Transverse colon (tissue), 3 donors: ENCODE measurements around the gene GTF2H4.

Source experiments
- POLR2A ChIP-seq: fragments of 450-650 bp; IDR thresholded peaks from one replicate; pipeline ENCODE4 v1.6.1; 2016; ENCODE audit warnings: antibody characterized with exemption, mild to moderate bottlenecking, moderate library complexity
- TF ChIP-seq, protein P1 (sequence below), 5 experiments: fragments of 200-600 bp in 3 of 5; fragments of 450-650 bp in 2 of 5; sonication (generic) in 3 of 5; IDR thresholded peaks; 1 replicate in 2 of 5; 2 replicates in 3 of 5; pipeline ENCODE4 v1.5.1; 2016 to 2017; ENCODE audit warnings: antibody characterized with exemption in 5 of 5, inconsistent platforms in 3 of 5, mild to moderate bottlenecking in 2 of 5, moderate library complexity in 1 of 5

DNA sequence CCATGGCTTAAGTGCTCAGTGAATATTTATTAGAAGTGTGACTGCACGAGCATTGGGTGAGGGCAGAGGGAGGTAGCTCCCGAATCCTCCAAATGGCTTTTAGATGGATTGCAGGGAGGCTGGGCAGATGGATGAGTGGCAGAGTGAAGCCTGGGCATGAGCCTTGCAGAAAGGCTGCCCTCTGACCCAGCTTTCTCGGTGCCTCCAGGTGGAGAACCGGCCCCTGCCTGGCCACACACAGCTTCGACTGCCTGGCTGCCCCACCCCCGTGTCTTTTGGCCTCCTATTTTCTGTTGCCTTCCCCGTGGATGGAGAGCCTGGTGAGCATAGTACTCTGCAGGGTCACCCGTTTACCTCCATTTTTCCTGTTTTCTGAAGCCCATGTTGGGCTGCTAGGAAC, 9.5 kb downstream of the GTF2H4 start:
- TF ChIP-seq, protein P1, sequence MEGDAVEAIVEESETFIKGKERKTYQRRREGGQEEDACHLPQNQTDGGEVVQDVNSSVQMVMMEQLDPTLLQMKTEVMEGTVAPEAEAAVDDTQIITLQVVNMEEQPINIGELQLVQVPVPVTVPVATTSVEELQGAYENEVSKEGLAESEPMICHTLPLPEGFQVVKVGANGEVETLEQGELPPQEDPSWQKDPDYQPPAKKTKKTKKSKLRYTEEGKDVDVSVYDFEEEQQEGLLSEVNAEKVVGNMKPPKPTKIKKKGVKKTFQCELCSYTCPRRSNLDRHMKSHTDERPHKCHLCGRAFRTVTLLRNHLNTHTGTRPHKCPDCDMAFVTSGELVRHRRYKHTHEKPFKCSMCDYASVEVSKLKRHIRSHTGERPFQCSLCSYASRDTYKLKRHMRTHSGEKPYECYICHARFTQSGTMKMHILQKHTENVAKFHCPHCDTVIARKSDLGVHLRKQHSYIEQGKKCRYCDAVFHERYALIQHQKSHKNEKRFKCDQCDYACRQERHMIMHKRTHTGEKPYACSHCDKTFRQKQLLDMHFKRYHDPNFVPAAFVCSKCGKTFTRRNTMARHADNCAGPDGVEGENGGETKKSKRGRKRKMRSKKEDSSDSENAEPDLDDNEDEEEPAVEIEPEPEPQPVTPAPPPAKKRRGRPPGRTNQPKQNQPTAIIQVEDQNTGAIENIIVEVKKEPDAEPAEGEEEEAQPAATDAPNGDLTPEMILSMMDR (IDR thresholded peaks at IDR 0.05): no peak
- no peak for TF ChIP-seq POLR2A
